HEK293 (cell line): ENCODE results near the gene ASAH2.

Experiments
- CTCF ChIA-PET: fragments of 350-600 bp; formaldehyde crosslinking; extraction: SDS; loops from one replicate; lab custom pipeline; 2021; ENCODE audit warnings: antibody characterized with exemption; lab: Yijun Ruan, JAX
- POLR2A ChIA-PET: fragments of 300-600 bp; formaldehyde crosslinking; extraction: SDS; loops from one replicate; lab custom pipeline; 2020; ENCODE audit warnings: antibody characterized with exemption, inconsistent platforms; lab: Yijun Ruan, JAX
- H3K27ac ChIP-seq: fragments of 200-500 bp; sonication (Bioruptor generic); 2 replicates; pipeline ENCODE4 v1.5.1; 2014; ENCODE audit warnings: low read depth, low read length, control low read depth, inconsistent platforms; ENCODE audit errors: extremely low read depth
- H3K36me3 ChIP-seq, 2 experiments: fragments of 200-500 bp in 1 of 2; sonication (Bioruptor generic) in 1 of 2; 1 replicate in 1 of 2; 2 replicates in 1 of 2; pipeline ENCODE4 v1.5.1; 2014 to 2017; ENCODE audit warnings: inconsistent platforms in 2 of 2, low read length in 2 of 2; ENCODE audit not compliant: control insufficient read depth in 2 of 2, insufficient read depth in 1 of 2
- H3K4me1 ChIP-seq: fragments of 200-500 bp; sonication (Bioruptor generic); 2 replicates; pipeline ENCODE4 v1.5.1; 2014; ENCODE audit warnings: mild to moderate bottlenecking, low read length, inconsistent platforms; ENCODE audit not compliant: control insufficient read depth, insufficient read depth
- H3K4me3 ChIP-seq: 2 replicates; pipeline ENCODE4 v1.5.1; 2011; ENCODE audit warnings: low read depth, mild to moderate bottlenecking, control low read depth, low read length, moderate library complexity
- H3K9me3 ChIP-seq: fragments of 200-500 bp; sonication (Bioruptor generic); 2 replicates; pipeline ENCODE4 v1.5.1; 2014; ENCODE audit warnings: low read depth, low read length, inconsistent platforms; ENCODE audit not compliant: control insufficient read depth, insufficient read depth
- HOXA7 ChIP-seq: sonication (generic); formaldehyde crosslinking; IDR thresholded peaks from 2 replicates; pipeline ENCODE4 v1.8.1; 2022; ENCODE audit warnings: missing genetic modification reagents, borderline replicate concordance
- IKZF3 ChIP-seq: fragments of 450-650 bp; IDR thresholded peaks from 2 replicates; pipeline ENCODE4 v1.5.0; 2018; ENCODE audit warnings: missing biosample characterization, mild to moderate bottlenecking, missing genetic modification characterization, moderate library complexity
- OSR2 ChIP-seq: fragments of 450-650 bp; formaldehyde crosslinking; IDR thresholded peaks from 2 replicates; pipeline ENCODE4 v1.5.1; 2016; ENCODE audit warnings: missing biosample characterization, missing genetic modification characterization
- OVOL3 ChIP-seq: fragments of 450-650 bp; formaldehyde crosslinking; IDR thresholded peaks from 2 replicates; pipeline ENCODE4 v1.5.1; 2016; ENCODE audit warnings: missing biosample characterization, missing genetic modification characterization
- ZNF133 ChIP-seq: fragments of 450-650 bp; formaldehyde crosslinking; IDR thresholded peaks from 2 replicates; pipeline ENCODE4 v1.5.1; 2016; ENCODE audit warnings: missing biosample characterization, missing genetic modification characterization
- ZNF211 ChIP-seq: fragments of 450-650 bp; formaldehyde crosslinking; IDR thresholded peaks from 2 replicates; pipeline ENCODE4 v1.5.1; 2016; ENCODE audit warnings: low read depth, missing biosample characterization, missing genetic modification characterization
- ZNF248 ChIP-seq: fragments of 450-650 bp; formaldehyde crosslinking; IDR thresholded peaks from 2 replicates; pipeline ENCODE4 v1.5.1; 2017; ENCODE audit warnings: missing biosample characterization, missing genetic modification characterization
- ZNF311 ChIP-seq: fragments of 450-650 bp; formaldehyde crosslinking; IDR thresholded peaks from 2 replicates; pipeline ENCODE4 v1.5.1; 2017; ENCODE audit warnings: missing biosample characterization, missing genetic modification characterization, borderline replicate concordance
- ZNF416 ChIP-seq: fragments of 450-650 bp; formaldehyde crosslinking; IDR thresholded peaks from 2 replicates; pipeline ENCODE4 v1.5.1; 2016; ENCODE audit warnings: missing biosample characterization, missing genetic modification characterization
- ZNF473 ChIP-seq: fragments of 450-650 bp; formaldehyde crosslinking; IDR thresholded peaks from 2 replicates; pipeline ENCODE4 v1.5.1; 2017; ENCODE audit warnings: missing biosample characterization, missing genetic modification characterization
- ZNF555 ChIP-seq: fragments of 450-650 bp; formaldehyde crosslinking; conservative IDR thresholded peaks from 2 replicates; pipeline ENCODE4 v1.5.1; 2017; ENCODE audit warnings: missing biosample characterization, mild to moderate bottlenecking, missing genetic modification characterization, inconsistent platforms
- ZNF558 ChIP-seq: fragments of 450-650 bp; formaldehyde crosslinking; IDR thresholded peaks from 2 replicates; pipeline ENCODE4 v1.5.1; 2016; ENCODE audit warnings: missing biosample characterization, missing genetic modification characterization
- ZNF621 ChIP-seq: fragments of 450-650 bp; formaldehyde crosslinking; IDR thresholded peaks from 2 replicates; pipeline ENCODE4 v1.5.1; 2017; ENCODE audit warnings: missing biosample characterization, missing genetic modification characterization
- ZNF664 ChIP-seq: fragments of 450-650 bp; formaldehyde crosslinking; IDR thresholded peaks from 2 replicates; pipeline ENCODE4 v1.5.1; 2016; ENCODE audit warnings: missing biosample characterization, missing genetic modification characterization
- ZNF707 ChIP-seq: fragments of 450-650 bp; formaldehyde crosslinking; IDR thresholded peaks from 2 replicates; pipeline ENCODE4 v1.5.1; 2016; ENCODE audit warnings: missing biosample characterization, missing genetic modification characterization
- ZNF777 ChIP-seq: fragments of 450-650 bp; formaldehyde crosslinking; IDR thresholded peaks from 2 replicates; pipeline ENCODE4 v1.5.1; 2017; ENCODE audit warnings: missing biosample characterization, missing genetic modification characterization, borderline replicate concordance
- ZNF792 ChIP-seq: fragments of 450-650 bp; formaldehyde crosslinking; IDR thresholded peaks from 2 replicates; pipeline ENCODE4 v1.5.1; 2016; ENCODE audit warnings: missing biosample characterization, missing genetic modification characterization
- TF ChIP-seq, protein P1 (sequence below): fragments of 450-650 bp; formaldehyde crosslinking; IDR thresholded peaks from 2 replicates; pipeline ENCODE4 v1.5.1; 2016; ENCODE audit warnings: missing biosample characterization, missing genetic modification characterization
- TF ChIP-seq, protein P2 (sequence below): fragments of 450-650 bp; formaldehyde crosslinking; IDR thresholded peaks from 2 replicates; pipeline ENCODE4 v1.5.1; 2017; ENCODE audit warnings: missing biosample characterization, mild to moderate bottlenecking, missing genetic modification characterization, moderate library complexity

The ASAH2 gene

GRCh38 chr10:50251394-50251793 is at the start of gene ASAH2:
TSS of gene ASAH2 (minus strand) at chr10:50251516. CDS start at chr10:50248610, 2,906 bp downstream.
- TF ChIP-seq ZNF416 (no peak), ZNF248 (tag by site-specific recombination) (no peak), IKZF3 (no peak)
- Histone ChIP-seq H3K27ac (no peak within 1 kb of the TSS), H3K4me3 (no peak within 1 kb of the TSS), H3K9me3 (no peaks in the 10 kb centered on the region), H3K36me3 (no peaks in the 10 kb centered on the region), H3K4me1 (no peaks in the 10 kb centered on the region)
- CTCF ChIA-PET: interaction anchor here (1.9 kb wide), 1 partner anchor 24 kb away, joined by 5 read pairs; no protein-coding TSS in a partner anchor
- POLR2A ChIA-PET: no interaction called here

- TF ChIP-seq, protein P1, sequence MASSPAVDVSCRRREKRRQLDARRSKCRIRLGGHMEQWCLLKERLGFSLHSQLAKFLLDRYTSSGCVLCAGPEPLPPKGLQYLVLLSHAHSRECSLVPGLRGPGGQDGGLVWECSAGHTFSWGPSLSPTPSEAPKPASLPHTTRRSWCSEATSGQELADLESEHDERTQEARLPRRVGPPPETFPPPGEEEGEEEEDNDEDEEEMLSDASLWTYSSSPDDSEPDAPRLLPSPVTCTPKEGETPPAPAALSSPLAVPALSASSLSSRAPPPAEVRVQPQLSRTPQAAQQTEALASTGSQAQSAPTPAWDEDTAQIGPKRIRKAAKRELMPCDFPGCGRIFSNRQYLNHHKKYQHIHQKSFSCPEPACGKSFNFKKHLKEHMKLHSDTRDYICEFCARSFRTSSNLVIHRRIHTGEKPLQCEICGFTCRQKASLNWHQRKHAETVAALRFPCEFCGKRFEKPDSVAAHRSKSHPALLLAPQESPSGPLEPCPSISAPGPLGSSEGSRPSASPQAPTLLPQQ: no peak
- TF ChIP-seq ZNF133 (tag by site-specific recombination): peak; percentile 92
- TF ChIP-seq, all 188 proteins: peak for 1
- Histone ChIP-seq H3K4me3 (no peak overlapping the region), H3K27ac (no peak overlapping the region), H3K9me3 (no peaks in the 10 kb centered on the region), H3K4me1 (no peaks in the 10 kb centered on the region), H3K36me3 (no peaks in the 10 kb centered on the region)
- ChIA-PET POLR2A (no interaction called here), CTCF (interaction anchor here (0.7 kb wide), 1 partner anchor 1748 kb away, joined by 3 read pairs; no protein-coding TSS in a partner anchor)
Observed at GRCh38 chr10:50299948-50300669, 48.8 kb upstream of the ASAH2 start.

DNA sequence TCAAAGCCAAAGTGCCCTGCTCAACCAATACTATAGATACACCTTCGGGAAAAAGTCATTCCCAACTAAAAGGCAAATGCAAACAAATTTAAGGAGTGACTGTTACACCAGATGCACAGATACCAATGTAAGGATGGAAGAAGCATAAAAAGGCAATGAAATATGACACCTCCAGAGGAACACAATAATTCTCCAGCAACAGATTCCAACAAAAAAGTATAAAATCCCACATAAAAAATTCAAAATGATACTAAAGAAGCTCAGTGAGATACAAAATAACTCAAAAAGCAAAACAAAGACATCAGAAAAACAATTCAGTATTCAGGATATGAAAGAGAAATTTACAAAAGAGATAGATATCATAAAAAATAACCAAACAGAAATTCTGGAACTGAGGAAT is 44.1 kb upstream of the ASAH2 start:
- H3K4me1 ChIP-seq: no peaks in the 10 kb centered on the region
- no peak for TF ChIP-seq ZNF473 (tag by site-specific recombination)
- TF ChIP-seq, protein P1: no peak
- TF ChIP-seq ZNF558 (tag by site-specific recombination): no peak
- TF ChIP-seq, protein P2, sequence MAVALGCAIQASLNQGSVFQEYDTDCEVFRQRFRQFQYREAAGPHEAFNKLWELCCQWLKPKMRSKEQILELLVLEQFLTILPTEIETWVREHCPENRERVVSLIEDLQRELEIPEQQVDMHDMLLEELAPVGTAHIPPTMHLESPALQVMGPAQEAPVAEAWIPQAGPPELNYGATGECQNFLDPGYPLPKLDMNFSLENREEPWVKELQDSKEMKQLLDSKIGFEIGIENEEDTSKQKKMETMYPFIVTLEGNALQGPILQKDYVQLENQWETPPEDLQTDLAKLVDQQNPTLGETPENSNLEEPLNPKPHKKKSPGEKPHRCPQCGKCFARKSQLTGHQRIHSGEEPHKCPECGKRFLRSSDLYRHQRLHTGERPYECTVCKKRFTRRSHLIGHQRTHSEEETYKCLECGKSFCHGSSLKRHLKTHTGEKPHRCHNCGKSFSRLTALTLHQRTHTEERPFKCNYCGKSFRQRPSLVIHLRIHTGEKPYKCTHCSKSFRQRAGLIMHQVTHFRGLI (tag by site-specific recombination): no peak
- TF ChIP-seq OSR2 (tag by site-specific recombination): no peak
- TF ChIP-seq ZNF211 (tag by site-specific recombination): no peak
- no peak for TF ChIP-seq OVOL3 (tag by site-specific recombination)
- no peak for TF ChIP-seq ZNF555 (tag by site-specific recombination)

DNA sequence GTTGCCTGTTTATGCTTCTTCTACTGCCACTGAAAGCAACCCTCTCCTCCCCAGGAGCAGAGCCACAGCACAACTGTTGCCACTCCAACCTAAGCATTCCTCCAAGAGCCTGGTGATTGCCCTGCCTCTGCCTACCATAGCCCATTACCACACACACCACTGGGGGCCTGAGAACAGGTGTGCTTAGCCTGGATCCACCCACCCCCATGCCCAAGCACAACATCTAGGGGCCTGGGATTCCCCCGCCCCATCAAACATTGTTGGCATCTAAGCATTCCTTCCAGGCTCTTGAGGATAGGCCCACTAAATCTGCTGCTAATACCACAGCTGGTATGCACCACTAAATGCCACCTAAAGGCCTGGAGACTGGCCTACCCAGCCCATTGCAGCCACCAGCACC is 43.3 kb upstream of the ASAH2 start:
- Histone ChIP-seq H3K36me3 (no peaks in the 10 kb centered on the region), H3K4me3 (no peak overlapping the region), H3K27ac (no peak overlapping the region), H3K9me3 (no peaks in the 10 kb centered on the region), H3K4me1 (no peaks in the 10 kb centered on the region)
- POLR2A ChIA-PET: no interaction called here
- CTCF ChIA-PET: no interaction called here
- TF ChIP-seq OSR2 (tag by site-specific recombination) (no peak), ZNF707 (tag by site-specific recombination) (no peak), ZNF311 (tag by site-specific recombination) (no peak), ZNF777 (tag by site-specific recombination) (no peak), ZNF473 (tag by site-specific recombination) (no peak), HOXA7 (CRISPR knock-in tag) (no peak), ZNF621 (tag by site-specific recombination) (no peak), ZNF248 (tag by site-specific recombination) (no peak), ZNF664 (tag by site-specific recombination) (no peak), ZNF792 (no peak)

More for the DNA sequence above, 44.1 kb upstream of the ASAH2 start:
- ChIA-PET POLR2A (no interaction called here), CTCF (interaction anchor here (0.6 kb wide), 1 partner anchor 244 kb away, joined by 4 read pairs; no protein-coding TSS in a partner anchor)
- no peak overlapping the region for H3K4me3 ChIP-seq
- H3K36me3 ChIP-seq: no peaks in the 10 kb centered on the region
- no peaks in the 10 kb centered on the region for H3K9me3 ChIP-seq
- no peak overlapping the region for H3K27ac ChIP-seq
